K562 (cell line): ENCODE results near the gene CSF2. TPM values are rescaled to one million over a fixed set of nuclear protein-coding genes. Genes with fewer than 3 reads are reported as not detected.

ENCODE experiments used
- ATAC-seq: fragments of 200-7000 bp; cut with Tn5 transposase; 3 replicates; pipeline ENCODE4 v1.9.1; 2020; ENCODE audit warnings: moderate library complexity
- BruUV-seq: library from RNA; stranded (reverse); fragments of 400-500 nt; replicated peaks from 2 replicates; lab custom pipeline; 2021; lab: Mats Ljungman, UMichigan
- CTCF ChIA-PET: fragments of 300-600 bp; formaldehyde crosslinking; extraction: SDS; loops from one replicate; lab custom pipeline; 2021; ENCODE audit warnings: low intra/inter-chr PET ratio; lab: Yijun Ruan, JAX
- POLR2A ChIA-PET: fragments of 300-600, 350-650 bp; sonication (Branson Sonifier 250); formaldehyde crosslinking; extraction: SDS; loops from one replicate; lab custom pipeline; 2021; ENCODE audit warnings: antibody characterized with exemption, inconsistent platforms; lab: Yijun Ruan, JAX
- DNase-seq, 4 experiments: peaks; one replicate each; pipeline versions ENCODE4 v3.0.0 to v3.0.0-alpha.2; 2011 to 2018; ENCODE audit warnings: low spot score in 3 of 4, mixed read lengths in 3 of 4; ENCODE audit errors: extremely low read depth in 1 of 4
- FAIRE-seq: peaks from 2 replicates; lab custom pipeline; 2011; peaks lifted over from hg19 to GRCh38; lab: Jason Lieb, UNC
- H2AFZ ChIP-seq: 2 replicates; pipeline ENCODE4 v1.6.0; 2011; ENCODE audit warnings: low read depth, low read length, control low read depth, inconsistent platforms
- H3K27ac ChIP-seq: fragments of 200-600 bp; 3 replicates; pipeline ENCODE4 v1.8.0; 2011; ENCODE audit warnings: low read depth, mild to moderate bottlenecking, control low read depth, inconsistent platforms, low read length, moderate library complexity, mixed read lengths; ENCODE audit errors: extremely low read depth
- H3K27me3 ChIP-seq, 2 experiments: fragments of 300-600 bp in 1 of 2; 2 replicates in 1 of 2; 3 replicates in 1 of 2; pipeline versions ENCODE4 v1.6.0 to v1.8.0; 2011; ENCODE audit warnings: inconsistent platforms in 2 of 2, low read length in 2 of 2, mild to moderate bottlenecking in 1 of 2, mixed read lengths in 1 of 2, moderate library complexity in 1 of 2; ENCODE audit not compliant: control insufficient read depth in 2 of 2, insufficient read depth in 2 of 2
- H3K36me3 ChIP-seq: fragments of 300-600 bp; 3 replicates; pipeline ENCODE4 v1.8.0; 2011; ENCODE audit warnings: mild to moderate bottlenecking, low read length, inconsistent platforms; ENCODE audit not compliant: control insufficient read depth, insufficient read depth
- H3K4me1 ChIP-seq, 2 experiments: fragments of 200-600 bp in 1 of 2; replicated peaks in 1 of 2; 2 replicates in 1 of 2; 3 replicates in 1 of 2; pipeline versions ENCODE4 v1.5.1 to v1.8.0; 2011; ENCODE audit warnings: inconsistent platforms in 2 of 2, low read length in 2 of 2, mild to moderate bottlenecking in 1 of 2, mixed read lengths in 1 of 2, moderate library complexity in 1 of 2; ENCODE audit not compliant: control insufficient read depth in 2 of 2, insufficient read depth in 2 of 2
- H3K4me2 ChIP-seq: 2 replicates; pipeline ENCODE4 v1.6.1; 2011; ENCODE audit warnings: low read length, control low read depth, inconsistent platforms, mixed read lengths; ENCODE audit not compliant: insufficient read depth
- H3K4me3 ChIP-seq: fragments of 200-600 bp; sonication (generic), shearing (Covaris generic); 2 replicates; pipeline ENCODE4 v1.5.1; 2016; ENCODE audit warnings: control low read depth, inconsistent platforms
- H3K79me2 ChIP-seq: fragments of 200-600 bp; 3 replicates; pipeline ENCODE4 v1.8.0; 2011; ENCODE audit warnings: low read length, inconsistent platforms; ENCODE audit not compliant: control insufficient read depth, insufficient read depth
- H3K9ac ChIP-seq, 2 experiments: 2 replicates each; pipeline versions ENCODE4 v1.6.0 to v1.6.1; 2011; ENCODE audit warnings: low read depth in 2 of 2, low read length in 2 of 2, control low read depth in 1 of 2, inconsistent platforms in 1 of 2, mild to moderate bottlenecking in 1 of 2, mixed read lengths in 1 of 2; ENCODE audit not compliant: insufficient read depth in 1 of 2
- H3K9me1 ChIP-seq: one replicate; pipeline ENCODE4 v1.6.0; 2011; ENCODE audit warnings: inconsistent platforms, mild to moderate bottlenecking, low read length, moderate library complexity; ENCODE audit not compliant: control insufficient read depth, insufficient read depth
- H3K9me3 ChIP-seq: replicated peaks from 2 replicates; pipeline ENCODE4 v1.5.1; 2011; ENCODE audit warnings: low read depth, low read length, inconsistent platforms; ENCODE audit not compliant: control insufficient read depth, insufficient read depth
- H4K20me1 ChIP-seq: replicated peaks from 2 replicates; pipeline ENCODE4 v1.6.1; 2011; ENCODE audit warnings: low read length, inconsistent platforms, mixed read lengths; ENCODE audit not compliant: control insufficient read depth, insufficient read depth
- ADNP ChIP-seq: fragments of 200-800 bp; sonication (Bioruptor generic); IDR thresholded peaks from 2 replicates; pipeline ENCODE4 v1.6.1; 2016; ENCODE audit warnings: missing genetic modification characterization, missing compliant biosample characterization
- BCOR ChIP-seq: fragments of 450-650 bp; IDR thresholded peaks from 2 replicates; pipeline ENCODE4 v1.6.1; 2016
- CBX1 ChIP-seq: sonication (generic); IDR thresholded peaks from 2 replicates; pipeline ENCODE4 v1.6.1; 2016; ENCODE audit warnings: antibody characterized with exemption, low read depth, mild to moderate bottlenecking
- ELF1 ChIP-seq: fragments of 200-800 bp; sonication (Bioruptor generic); IDR thresholded peaks from 2 replicates; pipeline ENCODE4 v1.6.1; 2016; ENCODE audit warnings: missing genetic modification characterization, missing compliant biosample characterization
- KDM1A ChIP-seq, 2 experiments: fragments of 450-650 bp; IDR thresholded peaks; 2 replicates each; pipeline ENCODE4 v1.6.1; 2016; ENCODE audit warnings: mild to moderate bottlenecking in 2 of 2
- KLF1 ChIP-seq: fragments of 450-650 bp; IDR thresholded peaks from 2 replicates; pipeline ENCODE4 v1.6.1; 2016; ENCODE audit warnings: missing genetic modification characterization, missing compliant biosample characterization
- NR1H2 ChIP-seq: sonication (generic); formaldehyde crosslinking; IDR thresholded peaks from 2 replicates; pipeline ENCODE4 v1.4.0; 2020; ENCODE audit warnings: mild to moderate bottlenecking, missing genetic modification reagents
- PHB2 ChIP-seq: fragments of 450-650 bp; IDR thresholded peaks from 2 replicates; pipeline ENCODE4 v1.6.1; 2017; ENCODE audit warnings: low read depth
- RBM25 ChIP-seq: fragments of 200-400 bp; formaldehyde crosslinking; IDR thresholded peaks from 2 replicates; pipeline ENCODE4 v1.6.1; 2018; ENCODE audit warnings: low read length, low read depth, moderate library complexity; ENCODE audit not compliant: severe bottlenecking
- RCOR1 ChIP-seq, 2 experiments: IDR thresholded peaks; 2 replicates each; pipeline ENCODE4 v1.6.1; 2012; ENCODE audit warnings: low read depth in 2 of 2, low read length in 2 of 2, borderline replicate concordance in 1 of 2, improper control_type of control experiment in 1 of 2
- SETDB1 ChIP-seq: IDR thresholded peaks from one replicate; pipeline ENCODE4 v1.6.1; 2012; ENCODE audit warnings: low read length, control low read depth, inconsistent platforms
- SMARCA5 ChIP-seq: fragments of 450-650 bp; IDR thresholded peaks from 2 replicates; pipeline ENCODE4 v1.6.1; 2016
- SREBF1 ChIP-seq: fragments of 150-350 bp; IDR thresholded peaks from 2 replicates; pipeline ENCODE4 v1.6.1; 2014; ENCODE audit warnings: antibody characterized with exemption, low read depth, low read length, borderline replicate concordance
- TEAD1 ChIP-seq, 2 experiments: fragments of 450-650 bp in 1 of 2; sonication (generic) in 1 of 2; formaldehyde crosslinking; IDR thresholded peaks; 2 replicates each; pipeline versions ENCODE4 v1.4.0 to v1.8.0; 2020 to 2022; ENCODE audit warnings: mild to moderate bottlenecking in 2 of 2, missing genetic modification reagents in 1 of 2
- ZEB2 ChIP-seq: fragments of 450-650 bp; IDR thresholded peaks from 2 replicates; pipeline ENCODE4 v1.6.1; 2016
- ZNF583 ChIP-seq: fragments of 250-450 bp; sonication (Bioruptor Pico); IDR thresholded peaks from 2 replicates; pipeline ENCODE4 v1.4.0; 2020
- WGBS: fragments of 100-300 bp; shearing (Covaris generic); methylation state at CpG from one replicate; pipeline ENCODE4 v1.1.6; 2016; ENCODE audit warnings: low coverage, mixed read lengths; ENCODE audit not compliant: insufficient coverage; ENCODE audit errors: missing lambda C conversion rate; 5-methylcytosine and 5-hydroxymethylcytosine counted together
- in situ Hi-C: fragments of 300-500 bp; cut with MboI; formaldehyde crosslinking; loops from 4 replicates; pipeline ENCODE4 v1.15.0; 2018; ENCODE audit warnings: inconsistent platforms, mixed read lengths
- intact Hi-C: fragments of 100-400 bp; cut with micrococcal nuclease; formaldehyde crosslinking; loops from 2 replicates; pipeline ENCODE4 v1.14.2; 2022
- polyA plus RNA-seq, 8 experiments: library from polyadenylated mRNA; depleted of rRNA in 4 of 8; stranded (reverse) in 5 of 8; unstranded in 3 of 8; fragments of >200 nt; fragmentation: Nextera tagmentation in 2 of 8; fragmentation: Illumina TruSeq in 1 of 8; extraction: Ambion mirVana in 2 of 8; extraction: Trizol in 1 of 8; gene quantifications; 2 replicates each; pipeline versions ENCODE4 v1.2.1 to v1.2.3, GENCODE V29; 2011 to 2014; ENCODE audit warnings: inconsistent platforms in 1 of 8, missing spikeins in 1 of 8
- total RNA-seq, 7 experiments: library from RNA; depleted of rRNA in 6 of 7; stranded (reverse); fragments of >200 nt in 6 of 7; fragmentation: Illumina TruSeq in 2 of 7; extraction: Trizol in 2 of 7; gene quantifications; 2 replicates each; pipeline versions ENCODE4 v1.2.1 to v1.2.3, GENCODE V29; 2011 to 2021; ENCODE audit warnings: low replicate concordance in 1 of 7
- TF ChIP-seq, protein P1 (sequence below): sonication (generic); formaldehyde crosslinking; IDR thresholded peaks from 2 replicates; pipeline ENCODE4 v1.8.0; 2022; ENCODE audit warnings: mild to moderate bottlenecking, missing genetic modification reagents, borderline replicate concordance
- TF ChIP-seq, protein P2 (sequence below), 2 experiments: fragments of 200-800 bp in 1 of 2; sonication (Bioruptor generic) in 1 of 2; sonication (generic) in 1 of 2; formaldehyde crosslinking in 1 of 2; IDR thresholded peaks in 1 of 2; conservative IDR thresholded peaks in 1 of 2; 2 replicates each; pipeline versions ENCODE4 v1.5.0 to v1.6.1; 2016 to 2020; ENCODE audit warnings: missing compliant biosample characterization in 1 of 2, missing genetic modification characterization in 1 of 2, missing genetic modification reagents in 1 of 2

The CSF2 gene
- total and polyA plus RNA-seq, 9 of the 15 experiments (the other 6 are each of a cell fraction or from before 2014, with no cell fraction given) = 0.25 to 0.29 TPM; not detected in 7

DNA sequence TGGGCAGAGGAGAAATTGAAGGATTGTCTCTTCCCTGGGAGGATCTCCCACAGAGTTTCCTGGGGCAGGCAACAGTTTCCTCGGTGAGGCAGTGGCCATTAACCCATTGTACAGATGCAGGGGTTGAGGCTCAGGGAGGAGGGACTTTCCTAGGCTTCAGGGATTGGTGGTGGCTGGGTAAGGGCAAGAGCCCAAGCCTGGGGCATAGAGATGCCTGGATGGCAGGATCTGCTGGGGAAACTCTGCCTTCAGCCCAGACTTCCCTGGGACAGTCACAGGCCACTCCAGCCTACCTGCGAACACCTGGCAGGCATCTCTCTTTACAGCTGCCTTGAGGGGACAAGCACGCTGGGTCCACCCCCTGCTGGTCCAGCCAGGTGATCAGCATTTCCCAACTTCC, 3.6 kb upstream of the CSF2 start:
- intact Hi-C loops = loop anchor here (2.0 to 10.0 kb wide), 4 partner anchors 42 to 427 kb away; no protein-coding TSS in a partner anchor
- peak overlapping the region in 1 of 2 experiments; percentile 15; a peak in 1 of 4 replicates for H3K9ac ChIP-seq
- in situ Hi-C loops = loop anchor here (5.0 to 25.0 kb wide), 4 partner anchors 107 to 427 kb away; no protein-coding TSS in a partner anchor
- H3K4me1 ChIP-seq = peaks cover 22 to 59% of the 10 kb centered on the region in 2 experiments
- WGBS = 74% methylated on average over 3 of the region's 3 CpGs
- BruUV-seq = no TSS peak
- no peaks in the 10 kb centered on the region for H3K9me3 ChIP-seq
- no peaks in the 10 kb centered on the region for H3K9me1 ChIP-seq
- H2AFZ ChIP-seq = peak overlapping the region; percentile 12; the same call in 1 of the 2 replicates
- no peak for ATAC-seq
- TF ChIP-seq, protein P1, sequence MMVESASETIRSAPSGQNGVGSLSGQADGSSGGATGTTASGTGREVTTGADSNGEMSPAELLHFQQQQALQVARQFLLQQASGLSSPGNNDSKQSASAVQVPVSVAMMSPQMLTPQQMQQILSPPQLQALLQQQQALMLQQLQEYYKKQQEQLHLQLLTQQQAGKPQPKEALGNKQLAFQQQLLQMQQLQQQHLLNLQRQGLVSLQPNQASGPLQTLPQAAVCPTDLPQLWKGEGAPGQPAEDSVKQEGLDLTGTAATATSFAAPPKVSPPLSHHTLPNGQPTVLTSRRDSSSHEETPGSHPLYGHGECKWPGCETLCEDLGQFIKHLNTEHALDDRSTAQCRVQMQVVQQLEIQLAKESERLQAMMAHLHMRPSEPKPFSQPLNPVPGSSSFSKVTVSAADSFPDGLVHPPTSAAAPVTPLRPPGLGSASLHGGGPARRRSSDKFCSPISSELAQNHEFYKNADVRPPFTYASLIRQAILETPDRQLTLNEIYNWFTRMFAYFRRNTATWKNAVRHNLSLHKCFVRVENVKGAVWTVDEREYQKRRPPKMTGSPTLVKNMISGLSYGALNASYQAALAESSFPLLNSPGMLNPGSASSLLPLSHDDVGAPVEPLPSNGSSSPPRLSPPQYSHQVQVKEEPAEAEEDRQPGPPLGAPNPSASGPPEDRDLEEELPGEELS (CRISPR knock-in tag) = 0 out of 2 replicates have a peak, but pooled peaks have one; percentile 33
- no peak for TF ChIP-seq SETDB1
- no peak for TF ChIP-seq KLF1 (tag)
- TF ChIP-seq SMARCA5 = peak; percentile 73; the same call in 1 of the 2 replicates
- peak; percentile 56; the same call in 1 of the 2 replicates for TF ChIP-seq ZEB2
- TF ChIP-seq RBM25 = peak; percentile 79
- peak; percentile 85 for TF ChIP-seq ADNP (tag)
- peak; percentile 78 for TF ChIP-seq BCOR
- no peak for TF ChIP-seq SREBF1
- TF ChIP-seq RCOR1 (IDR thresholded peaks at IDR 0.05; ENCODE audit: borderline replicate concordance in 1 of 2, low read depth in 2 of 2, low read length in 2 of 2) = peak in 1 of 2 experiments; percentile 22; a peak in 1 of 4 replicates
- TF ChIP-seq CBX1 = peak; percentile 64; the same call in 1 of the 2 replicates
- no peak for TF ChIP-seq PHB2
- TF ChIP-seq ZNF583 = no peak
- 0 out of 4 replicates have a peak, but pooled peaks of 1 of the 2 experiments have one; percentile 17 for TF ChIP-seq TEAD1 (CRISPR knock-in tag; IDR thresholded peaks at IDR 0.05)
- TF ChIP-seq NR1H2 (CRISPR knock-in tag) = no peak
- peak; percentile 63 to 84; a peak in 3 of 4 replicates for TF ChIP-seq KDM1A (IDR thresholded peaks at IDR 0.05)
- no peak for TF ChIP-seq ELF1 (tag)
- TF ChIP-seq, protein P2, sequence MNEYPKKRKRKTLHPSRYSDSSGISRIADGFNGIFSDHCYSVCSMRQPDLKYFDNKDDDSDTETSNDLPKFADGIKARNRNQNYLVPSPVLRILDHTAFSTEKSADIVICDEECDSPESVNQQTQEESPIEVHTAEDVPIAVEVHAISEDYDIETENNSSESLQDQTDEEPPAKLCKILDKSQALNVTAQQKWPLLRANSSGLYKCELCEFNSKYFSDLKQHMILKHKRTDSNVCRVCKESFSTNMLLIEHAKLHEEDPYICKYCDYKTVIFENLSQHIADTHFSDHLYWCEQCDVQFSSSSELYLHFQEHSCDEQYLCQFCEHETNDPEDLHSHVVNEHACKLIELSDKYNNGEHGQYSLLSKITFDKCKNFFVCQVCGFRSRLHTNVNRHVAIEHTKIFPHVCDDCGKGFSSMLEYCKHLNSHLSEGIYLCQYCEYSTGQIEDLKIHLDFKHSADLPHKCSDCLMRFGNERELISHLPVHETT (CRISPR knock-in tag; conservative IDR thresholded peaks at IDR 0.05 in 1 of 2, IDR thresholded peaks at IDR 0.05 in 1 of 2) = 0 out of 4 replicates have a peak, but pooled peaks of 1 of the 2 experiments have one; percentile 5
- TF ChIP-seq, all 486 proteins: peak for 11
- no peak for FAIRE-seq
- Histone ChIP-seq H3K79me2 (no peaks in the 10 kb centered on the region), H4K20me1 (no peaks in the 10 kb centered on the region), H3K27me3 (no peaks in the 10 kb centered on the region), H3K36me3 (no peaks in the 10 kb centered on the region), H3K4me3 (no peak overlapping the region), H3K27ac (peak overlapping the region; percentile 49; the same call in 2 of the 3 replicates), H3K4me2 (peak overlapping the region; percentile 26; the same call in 1 of the 2 replicates)
- ChIA-PET POLR2A (interaction anchor here (0.7 kb wide), 1 partner anchor 226 kb away, joined by 4 read pairs; no protein-coding TSS in a partner anchor), CTCF (no interaction called here)
- DNase-seq = no peak
